Measurements from ENCODE around the gene RAB1A.

DNA sequence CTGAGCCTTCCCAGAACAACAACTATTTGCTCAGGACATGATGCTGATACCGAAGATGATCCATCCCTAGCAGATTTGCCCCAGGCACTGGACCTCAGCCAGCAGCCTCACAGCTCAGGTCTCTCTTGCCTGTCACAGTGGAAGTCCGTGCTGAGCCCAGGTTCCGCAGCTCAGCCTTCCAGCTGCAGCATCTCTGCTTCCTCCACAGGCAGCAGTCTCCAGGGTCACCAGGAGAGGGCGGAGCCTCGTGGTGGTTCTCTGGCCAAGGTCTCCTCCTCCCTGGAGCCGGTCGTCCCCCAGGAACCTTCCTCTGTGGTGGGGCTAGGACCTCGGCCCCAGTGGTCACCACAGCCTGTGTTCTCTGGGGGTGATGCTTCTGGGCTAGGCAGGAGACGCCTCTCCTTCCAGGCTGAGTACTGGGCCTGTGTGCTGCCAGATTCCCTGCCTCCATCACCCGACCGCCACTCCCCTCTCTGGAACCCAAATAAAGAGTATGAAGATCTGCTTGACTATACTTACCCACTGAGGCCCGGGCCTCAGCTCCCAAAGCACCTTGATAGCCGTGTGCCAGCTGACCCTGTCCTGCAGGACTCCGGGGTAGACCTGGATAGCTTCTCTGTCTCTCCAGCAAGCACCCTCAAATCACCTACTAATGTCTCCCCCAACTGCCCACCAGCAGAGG, 58.3 kb downstream of the RAB1A start:
- TF ChIP-seq, protein P1, sequence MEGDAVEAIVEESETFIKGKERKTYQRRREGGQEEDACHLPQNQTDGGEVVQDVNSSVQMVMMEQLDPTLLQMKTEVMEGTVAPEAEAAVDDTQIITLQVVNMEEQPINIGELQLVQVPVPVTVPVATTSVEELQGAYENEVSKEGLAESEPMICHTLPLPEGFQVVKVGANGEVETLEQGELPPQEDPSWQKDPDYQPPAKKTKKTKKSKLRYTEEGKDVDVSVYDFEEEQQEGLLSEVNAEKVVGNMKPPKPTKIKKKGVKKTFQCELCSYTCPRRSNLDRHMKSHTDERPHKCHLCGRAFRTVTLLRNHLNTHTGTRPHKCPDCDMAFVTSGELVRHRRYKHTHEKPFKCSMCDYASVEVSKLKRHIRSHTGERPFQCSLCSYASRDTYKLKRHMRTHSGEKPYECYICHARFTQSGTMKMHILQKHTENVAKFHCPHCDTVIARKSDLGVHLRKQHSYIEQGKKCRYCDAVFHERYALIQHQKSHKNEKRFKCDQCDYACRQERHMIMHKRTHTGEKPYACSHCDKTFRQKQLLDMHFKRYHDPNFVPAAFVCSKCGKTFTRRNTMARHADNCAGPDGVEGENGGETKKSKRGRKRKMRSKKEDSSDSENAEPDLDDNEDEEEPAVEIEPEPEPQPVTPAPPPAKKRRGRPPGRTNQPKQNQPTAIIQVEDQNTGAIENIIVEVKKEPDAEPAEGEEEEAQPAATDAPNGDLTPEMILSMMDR (IDR thresholded peaks at IDR 0.05) = no peak
- no peak for TF ChIP-seq POLR2A (IDR thresholded peaks at IDR 0.05)

All from uterus (tissue), 2 donors.